Activated naive CD4-positive, alpha-beta T cell treated with anti-CD3 and anti-CD28 coated beads for 36 hours (primary cell): ENCODE measurements around the gene CBARP. TPM values are rescaled to one million over a fixed set of nuclear protein-coding genes. Genes with fewer than 3 reads are reported as not detected.
A peak's percentile ranks its signal among the peaks of the same experiment; 100 is the strongest.

ENCODE experiments used
- CTCF ChIA-PET: fragments of 350-600 bp; sonication (Branson Sonifier 250); formaldehyde crosslinking; loops from one replicate; lab custom pipeline; 2021; ENCODE audit warnings: antibody characterized with exemption; lab: Charles Lee
- DNase-seq: peaks from one replicate; pipeline ENCODE4 v3.0.0-alpha.2; 2020
- H3K27ac Mint-ChIP-seq: one replicate; pipeline ENCODE4 v1.8.0; 2021; ENCODE audit warnings: mild to moderate bottlenecking, mixed read lengths
- H3K27me3 Mint-ChIP-seq: one replicate; pipeline ENCODE4 v1.8.0; 2021; ENCODE audit warnings: low read depth, mixed read lengths
- H3K36me3 Mint-ChIP-seq: one replicate; pipeline ENCODE4 v1.8.0; 2021; ENCODE audit warnings: low read depth, mixed read lengths
- H3K4me1 Mint-ChIP-seq: one replicate; pipeline ENCODE4 v1.8.0; 2021; ENCODE audit warnings: low read depth, mixed read lengths
- H3K4me3 Mint-ChIP-seq: one replicate; pipeline ENCODE4 v1.8.0; 2021; ENCODE audit warnings: mild to moderate bottlenecking, moderate library complexity, mixed read lengths
- H3K9me3 Mint-ChIP-seq: one replicate; pipeline ENCODE4 v1.8.0; 2021; ENCODE audit warnings: mixed read lengths
- intact Hi-C: fragments of 100-400 bp; cut with micrococcal nuclease; formaldehyde crosslinking; loops from one replicate; pipeline ENCODE4 v1.15.1; 2023
- total RNA-seq, 2 experiments: library from RNA; stranded (reverse); gene quantifications; one replicate each; pipeline ENCODE4 v1.2.3, GENCODE V29; 2021

The CBARP gene
- total RNA-seq, 2 experiments from 2014 or later = 0.77 to 1.1 TPM

DNA sequence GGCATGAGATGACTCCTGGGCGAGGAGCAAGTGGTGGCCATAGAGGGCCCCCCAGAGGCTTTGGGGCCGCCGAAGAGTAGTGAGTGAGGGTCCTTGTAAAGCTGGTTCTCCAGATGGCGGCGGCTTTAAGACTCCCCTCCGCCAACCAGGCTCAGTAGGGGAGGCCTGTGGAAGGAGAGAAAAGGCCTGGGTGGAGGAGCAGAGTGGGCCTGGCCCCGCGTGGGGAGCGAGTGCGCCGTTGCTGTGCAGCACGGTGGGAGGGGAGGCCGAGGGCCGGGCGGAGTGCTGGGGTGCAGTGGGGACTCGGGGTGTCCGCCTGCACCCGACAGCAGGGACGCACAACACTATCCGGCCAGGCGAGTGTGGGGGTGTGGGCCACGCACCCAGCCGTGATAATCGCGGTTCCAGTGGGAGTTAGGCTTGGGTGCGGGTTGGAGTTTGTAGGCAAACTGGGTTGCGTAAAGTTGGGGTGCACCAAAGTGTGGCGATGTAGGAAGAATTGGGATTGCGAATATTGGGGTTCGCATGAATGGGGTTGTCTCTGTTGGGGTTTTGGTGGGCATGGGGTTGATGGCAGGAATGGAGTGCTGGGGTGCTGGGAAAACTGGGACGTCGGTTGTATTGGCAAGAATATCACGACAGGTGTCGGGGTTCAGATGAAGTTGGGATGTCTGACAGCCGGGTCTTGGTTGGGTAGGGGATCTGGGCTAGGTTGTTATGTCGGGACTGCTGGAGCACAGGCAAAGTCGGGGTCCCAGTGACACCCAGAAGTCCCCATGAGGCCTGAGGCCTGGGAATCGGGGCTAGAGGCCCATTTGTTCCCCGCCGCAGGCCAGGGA lies 30.6 kb upstream of the CBARP start:
- intact Hi-C loops = loop anchor here (1.0 to 5.0 kb wide), 5 partner anchors 7 to 606 kb away; partner anchors contain the start of genes PTBP1, RNF126 and STK11
- no peaks in the 10 kb centered on the region for H3K9me3 Mint-ChIP-seq
- peaks cover 39% of the 10 kb centered on the region for H3K36me3 Mint-ChIP-seq
- no peak overlapping the region for H3K27ac Mint-ChIP-seq
- no peak for DNase-seq
- CTCF ChIA-PET = interaction anchor here (0.6 to 11.1 kb wide), 5 partner anchors 9 to 194 kb away, joined by 3 to 233 read pairs (median 3); partner anchors contain the start of gene ATP5F1D
- no peaks in the 10 kb centered on the region for H3K27me3 Mint-ChIP-seq
- H3K4me1 Mint-ChIP-seq = peaks cover 59% of the 10 kb centered on the region
- H3K4me3 Mint-ChIP-seq = peak overlapping the region; percentile 70

DNA sequence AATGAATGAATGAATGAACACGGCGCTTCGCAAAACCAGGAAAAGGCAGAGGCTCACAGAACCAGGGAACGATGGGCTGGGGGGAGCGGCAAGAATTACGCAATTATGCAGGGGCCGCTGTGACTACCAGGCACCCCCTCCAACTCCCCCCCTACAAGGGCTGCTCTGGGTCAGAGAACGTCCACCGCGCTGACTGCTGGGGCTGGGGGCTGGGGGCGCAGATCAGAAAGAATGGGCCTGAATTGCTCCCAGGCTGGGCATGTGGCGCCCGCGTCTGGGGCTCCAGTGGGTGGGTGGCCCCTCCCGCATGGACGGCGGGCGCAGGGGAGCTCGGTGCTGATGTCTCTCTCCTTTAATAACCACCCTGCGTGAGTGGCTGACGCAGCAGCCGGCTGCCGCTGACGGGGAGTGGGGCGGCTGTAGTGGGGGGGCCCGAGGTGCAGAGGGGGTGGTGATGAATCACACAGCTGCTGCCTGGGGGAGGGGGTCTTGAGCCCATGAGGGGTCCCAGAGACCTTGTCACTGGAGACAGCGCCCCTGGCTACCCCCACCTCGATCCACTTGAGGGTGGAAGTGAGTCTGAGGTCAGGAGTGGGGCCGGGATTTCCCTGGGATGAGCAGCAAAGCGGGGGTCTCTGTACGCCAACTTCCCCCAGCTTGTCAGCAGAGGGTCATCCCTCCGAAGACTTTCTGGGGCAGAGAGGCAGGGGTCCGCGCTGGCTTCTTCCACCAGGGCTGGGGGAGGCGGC lies 29.8 kb upstream of the CBARP start:
- no peak overlapping the region for H3K27ac Mint-ChIP-seq
- intact Hi-C loops = loop anchor here (5.0 kb wide), 1 partner anchor 605 kb away; the partner anchor contains the start of gene RNF126
- H3K9me3 Mint-ChIP-seq = no peaks in the 10 kb centered on the region
- peaks cover 33% of the 10 kb centered on the region for H3K36me3 Mint-ChIP-seq
- CTCF ChIA-PET = interaction anchor here (0.6 to 11.1 kb wide), 6 partner anchors 15 to 910 kb away, joined by 3 to 233 read pairs (median 4); partner anchors contain the start of gene ATP5F1D
- peaks cover 59% of the 10 kb centered on the region for H3K4me1 Mint-ChIP-seq
- H3K27me3 Mint-ChIP-seq = no peaks in the 10 kb centered on the region
- H3K4me3 Mint-ChIP-seq = peak overlapping the region; percentile 39
- no peak for DNase-seq

- intact Hi-C loops = loop anchor here (1.0 to 5.0 kb wide), 2 partner anchors 23 to 605 kb away; partner anchors contain the start of gene RNF126
- Mint-ChIP-seq H3K4me1 (peaks cover 57% of the 10 kb centered on the region), H3K4me3 (peak overlapping the region; percentile 39), H3K9me3 (no peaks in the 10 kb centered on the region), H3K36me3 (peaks cover 28% of the 10 kb centered on the region), H3K27me3 (no peaks in the 10 kb centered on the region), H3K27ac (no peak overlapping the region)
- CTCF ChIA-PET = interaction anchor here (0.6 to 11.1 kb wide), 13 partner anchors 8 to 910 kb away, joined by 3 to 233 read pairs (median 4); partner anchors contain the start of genes ATP5F1D and FAM174C
- peak; percentile 65 for DNase-seq
Observed at GRCh38 chr19:1266916-1267476, 29.2 kb upstream of the CBARP start.

- DNase-seq = peak; percentile 81
- intact Hi-C loops = loop anchor here (1.0 to 5.0 kb wide), 2 partner anchors 22 to 604 kb away; partner anchors contain the start of gene RNF126
- Mint-ChIP-seq H3K4me3 (peak overlapping the region; percentile 21), H3K4me1 (peaks cover 57% of the 10 kb centered on the region), H3K9me3 (no peaks in the 10 kb centered on the region), H3K27ac (no peak overlapping the region), H3K27me3 (no peaks in the 10 kb centered on the region), H3K36me3 (peaks cover 21% of the 10 kb centered on the region)
- CTCF ChIA-PET = interaction anchor here (0.7 to 11.1 kb wide), 10 partner anchors 9 to 91 kb away, joined by 3 to 233 read pairs (median 4); partner anchors contain the start of genes ATP5F1D and FAM174C
Observed at GRCh38 chr19:1266129-1266915, 28.5 kb upstream of the CBARP start.

- Mint-ChIP-seq H3K9me3 (no peaks in the 10 kb centered on the region), H3K4me1 (peaks cover 51% of the 10 kb centered on the region), H3K36me3 (peaks cover 15% of the 10 kb centered on the region), H3K27ac (no peak overlapping the region), H3K4me3 (no peak overlapping the region), H3K27me3 (no peaks in the 10 kb centered on the region)
- DNase-seq = peak; percentile 42
- CTCF ChIA-PET = interaction anchor here (1.6 to 11.1 kb wide), 3 partner anchors 10 to 22 kb away, joined by 4 to 233 read pairs (median 13); partner anchors contain the start of genes ATP5F1D and FAM174C
- intact Hi-C loops = loop anchor here (1.0 to 5.0 kb wide), 2 partner anchors 21 to 603 kb away; partner anchors contain the start of gene RNF126
Observed at GRCh38 chr19:1265615-1266128, 27.9 kb upstream of the CBARP start.

DNA sequence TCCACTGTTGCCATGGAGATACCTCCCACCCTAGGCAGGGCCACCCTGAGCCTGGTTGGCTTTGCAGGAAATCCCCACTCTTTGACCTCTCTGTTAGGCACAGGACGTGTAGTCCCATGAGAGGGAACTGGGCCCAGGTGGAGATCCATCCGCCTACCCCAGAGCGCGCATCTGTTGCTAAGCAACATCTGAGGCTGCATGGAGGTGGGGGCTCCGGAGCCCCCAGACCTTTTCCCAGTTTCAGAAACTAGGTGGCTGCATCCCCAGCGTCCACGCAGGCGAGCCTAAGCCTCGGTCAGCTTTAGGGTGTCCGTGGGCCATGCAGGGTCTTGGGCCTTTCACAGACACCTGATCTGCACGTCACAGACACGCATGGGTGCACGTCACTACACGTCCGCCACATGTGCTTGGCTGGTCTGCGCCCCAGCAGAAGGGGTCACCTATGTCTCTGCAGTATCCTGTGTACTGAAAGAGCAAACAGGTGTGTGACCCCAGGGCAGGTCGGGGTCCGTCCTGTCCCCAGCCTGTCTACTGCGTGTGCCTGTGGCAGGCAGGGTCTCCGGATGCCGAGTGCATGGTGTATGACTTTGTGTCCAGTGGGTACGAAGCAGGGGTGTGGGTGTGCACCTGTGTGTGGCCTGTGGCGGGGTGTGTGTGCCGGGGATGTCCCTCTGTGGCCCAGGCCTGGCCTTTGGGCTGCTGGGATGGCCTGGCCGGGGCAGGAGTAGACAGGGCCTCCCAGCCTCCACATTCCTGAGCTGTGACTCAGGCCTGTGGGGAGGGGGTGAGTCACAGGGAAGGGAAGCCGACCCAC lies 27.2 kb upstream of the CBARP start:
- intact Hi-C loops = loop anchor here (5.0 kb wide), 2 partner anchors 603 to 653 kb away; partner anchors contain the start of gene RNF126
- H3K36me3 Mint-ChIP-seq = peaks cover 8% of the 10 kb centered on the region
- no peaks in the 10 kb centered on the region for H3K9me3 Mint-ChIP-seq
- no peaks in the 10 kb centered on the region for H3K27me3 Mint-ChIP-seq
- H3K4me1 Mint-ChIP-seq = peaks cover 45% of the 10 kb centered on the region
- CTCF ChIA-PET = interaction anchor here (1.6 to 11.1 kb wide), 2 partner anchors 12 to 21 kb away, joined by 13 to 233 read pairs; partner anchors contain the start of gene ATP5F1D
- peak overlapping the region; percentile 38 for H3K4me3 Mint-ChIP-seq
- no peak overlapping the region for H3K27ac Mint-ChIP-seq
- no peak for DNase-seq

GRCh38 chr19:1263188-1263587 lies 25.4 kb upstream of the CBARP start:
- no peaks in the 10 kb centered on the region for H3K9me3 Mint-ChIP-seq
- CTCF ChIA-PET = interaction anchor here (11.1 kb wide), 1 partner anchor 19 kb away, joined by 233 read pairs; the partner anchor contains the start of gene ATP5F1D
- peaks cover 51% of the 10 kb centered on the region for H3K4me1 Mint-ChIP-seq
- H3K4me3 Mint-ChIP-seq = peak overlapping the region; percentile 49
- intact Hi-C loops = loop anchor here (5.0 kb wide), 1 partner anchor 651 kb away; no protein-coding TSS in a partner anchor
- peak overlapping the region; percentile 8 for H3K27ac Mint-ChIP-seq
- H3K36me3 Mint-ChIP-seq = peaks cover 6% of the 10 kb centered on the region
- DNase-seq = no peak
- H3K27me3 Mint-ChIP-seq = no peaks in the 10 kb centered on the region

GRCh38 chr19:1262623-1263123 lies 24.9 kb upstream of the CBARP start:
- peak overlapping the region; percentile 49 for H3K4me3 Mint-ChIP-seq
- intact Hi-C loops = loop anchor here (5.0 kb wide), 1 partner anchor 650 kb away; no protein-coding TSS in a partner anchor

GRCh38 chr19:1261798-1262622 lies 24.2 kb upstream of the CBARP start:
- CTCF ChIA-PET = interaction anchor here (1.2 to 11.1 kb wide), 2 partner anchors 9 to 18 kb away, joined by 3 to 233 read pairs; partner anchors contain the start of gene ATP5F1D
- H3K4me3 Mint-ChIP-seq = peak overlapping the region; percentile 92
- H3K9me3 Mint-ChIP-seq = no peaks in the 10 kb centered on the region
- peaks cover 11% of the 10 kb centered on the region for H3K36me3 Mint-ChIP-seq
- no peaks in the 10 kb centered on the region for H3K27me3 Mint-ChIP-seq
- intact Hi-C loops = loop anchor here (1.0 to 5.0 kb wide), 2 partner anchors 7 to 650 kb away; partner anchors contain the start of gene CIRBP
- H3K27ac Mint-ChIP-seq = peak overlapping the region; percentile 94
- H3K4me1 Mint-ChIP-seq = peaks cover 50% of the 10 kb centered on the region
- no peak for DNase-seq

More at GRCh38 chr19:1262623-1263123, 24.9 kb upstream of the CBARP start:
- Mint-ChIP-seq H3K9me3 (no peaks in the 10 kb centered on the region), H3K4me1 (peaks cover 52% of the 10 kb centered on the region), H3K36me3 (peaks cover 7% of the 10 kb centered on the region), H3K27ac (no peak overlapping the region), H3K27me3 (no peaks in the 10 kb centered on the region)
- CTCF ChIA-PET = interaction anchor here (11.1 kb wide), 1 partner anchor 19 kb away, joined by 233 read pairs; the partner anchor contains the start of gene ATP5F1D
- DNase-seq = no peak
